Nephron progenitor cell (in vitro differentiated cells): Measurements from ENCODE around the gene CACNA2D2.

Source experiments
- DNase-seq: peaks from one replicate; pipeline ENCODE4 v3.0.0; 2021
- H3K27ac Mint-ChIP-seq: 2 replicates; pipeline ENCODE4 v1.8.0; 2021; ENCODE audit warnings: mild to moderate bottlenecking, moderate library complexity, mixed read lengths
- H3K27me3 Mint-ChIP-seq: 2 replicates; pipeline ENCODE4 v1.8.0; 2021; ENCODE audit warnings: mild to moderate bottlenecking, low read depth, mixed read lengths; ENCODE audit not compliant: poor library complexity
- H3K36me3 Mint-ChIP-seq: 2 replicates; pipeline ENCODE4 v1.8.0; 2021; ENCODE audit warnings: low read depth, mixed read lengths
- H3K4me1 Mint-ChIP-seq: 2 replicates; pipeline ENCODE4 v1.8.0; 2021; ENCODE audit warnings: mixed read lengths
- H3K4me3 Mint-ChIP-seq: 2 replicates; pipeline ENCODE4 v1.8.0; 2021; ENCODE audit warnings: mild to moderate bottlenecking, moderate library complexity, mixed read lengths
- H3K9me3 Mint-ChIP-seq: 2 replicates; pipeline ENCODE4 v1.8.0; 2021; ENCODE audit warnings: mild to moderate bottlenecking, moderate library complexity, mixed read lengths
- CTCF ChIP-seq: fragments of 200-600 bp; sonication (generic); IDR thresholded peaks from 2 replicates; pipeline ENCODE4 v1.5.0; 2021; ENCODE audit warnings: antibody characterized with exemption

The CACNA2D2 gene

GRCh38 chr3:50319181-50319893, 184.1 kb downstream of the CACNA2D2 start:
- Mint-ChIP-seq H3K4me3 (peak overlapping the region; percentile 95), H3K9me3 (peaks cover under 1% of the 10 kb centered on the region), H3K36me3 (peaks cover 35% of the 10 kb centered on the region), H3K27me3 (peaks cover 9% of the 10 kb centered on the region), H3K4me1 (peaks cover 62% of the 10 kb centered on the region), H3K27ac (peak overlapping the region; percentile 57)
- no peak for TF ChIP-seq CTCF
- DNase-seq: no peak

- TF ChIP-seq CTCF: no peak
- Mint-ChIP-seq H3K36me3 (peaks cover 42% of the 10 kb centered on the region), H3K4me3 (peak overlapping the region; percentile 95), H3K4me1 (peaks cover 61% of the 10 kb centered on the region), H3K27me3 (peaks cover 9% of the 10 kb centered on the region), H3K9me3 (peaks cover 7% of the 10 kb centered on the region), H3K27ac (no peak overlapping the region)
- DNase-seq: no peak
These were observed 184.8 kb downstream of the CACNA2D2 start for GRCh38 chr3:50318615-50319014.

- Mint-ChIP-seq H3K27ac (no peak overlapping the region), H3K4me1 (peaks cover 58% of the 10 kb centered on the region), H3K27me3 (peaks cover 4% of the 10 kb centered on the region), H3K4me3 (peak overlapping the region; percentile 95), H3K36me3 (peaks cover 47% of the 10 kb centered on the region), H3K9me3 (peaks cover 12% of the 10 kb centered on the region)
- no peak for TF ChIP-seq CTCF
- no peak for DNase-seq
These were observed 185.3 kb downstream of the CACNA2D2 start for GRCh38 chr3:50318163-50318562.

GRCh38 chr3:50317300-50317699, 186.1 kb downstream of the CACNA2D2 start:
- peak overlapping the region; percentile 66 for H3K27ac Mint-ChIP-seq
- H3K4me3 Mint-ChIP-seq: no peak overlapping the region
- H3K27me3 Mint-ChIP-seq: peaks cover 3% of the 10 kb centered on the region
- TF ChIP-seq CTCF: no peak
- H3K36me3 Mint-ChIP-seq: peaks cover 50% of the 10 kb centered on the region
- no peak for DNase-seq
- peaks cover 52% of the 10 kb centered on the region for H3K4me1 Mint-ChIP-seq
- H3K9me3 Mint-ChIP-seq: peaks cover 15% of the 10 kb centered on the region

GRCh38 chr3:50316657-50317242, 186.7 kb downstream of the CACNA2D2 start:
- Mint-ChIP-seq H3K27ac (peak overlapping the region; percentile 94), H3K4me3 (no peak overlapping the region)
- no peak for TF ChIP-seq CTCF

GRCh38 chr3:50314816-50315215, 188.6 kb downstream of the CACNA2D2 start:
- H3K27ac Mint-ChIP-seq: peak overlapping the region; percentile 74
- no peak overlapping the region for H3K4me3 Mint-ChIP-seq
- H3K9me3 Mint-ChIP-seq: peaks cover 23% of the 10 kb centered on the region
- no peak for DNase-seq
- TF ChIP-seq CTCF: no peak
- peaks cover 43% of the 10 kb centered on the region for H3K4me1 Mint-ChIP-seq
- peaks cover 57% of the 10 kb centered on the region for H3K36me3 Mint-ChIP-seq
- H3K27me3 Mint-ChIP-seq: no peaks in the 10 kb centered on the region

More at GRCh38 chr3:50316657-50317242, 186.7 kb downstream of the CACNA2D2 start:
- peaks cover 52% of the 10 kb centered on the region for H3K4me1 Mint-ChIP-seq
- peaks cover 15% of the 10 kb centered on the region for H3K9me3 Mint-ChIP-seq
- H3K36me3 Mint-ChIP-seq: peaks cover 50% of the 10 kb centered on the region
- no peak for DNase-seq
- H3K27me3 Mint-ChIP-seq: peaks cover 3% of the 10 kb centered on the region
